Measurements from ENCODE around the gene CEP128. TPM values are rescaled to one million over a fixed set of nuclear protein-coding genes. Genes with fewer than 3 reads are reported as not detected.

The CEP128 gene
- total RNA-seq, 2 experiments from 2014 or later = 12.3 to 13.0 TPM

DNA sequence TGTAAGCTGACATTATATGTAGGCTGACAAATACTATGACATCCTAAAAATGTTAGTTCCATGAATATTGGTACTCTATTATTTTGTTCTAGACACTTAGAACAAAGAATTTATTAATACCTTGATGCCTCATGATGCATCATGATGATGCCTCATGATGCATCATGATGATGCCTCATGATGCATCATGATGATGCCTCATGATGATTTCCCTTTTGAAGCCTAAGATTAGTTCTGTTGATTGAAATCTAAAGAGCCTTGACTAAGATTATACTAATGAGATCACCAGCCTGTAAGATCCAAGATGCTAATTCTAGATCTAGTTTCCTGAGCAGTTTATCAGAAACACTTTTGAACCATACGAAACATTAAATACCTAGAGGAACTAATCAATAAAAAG lies 4.6 kb upstream of the CEP128 start:
- H3K36me3 ChIP-seq (ENCODE audit: insufficient read depth, low read length) = no peaks in the 10 kb centered on the region
- no peak overlapping the region for H3K4me3 ChIP-seq (ENCODE audit: low read length)
- ChIA-PET POLR2A (interaction anchor here (1.7 kb wide), 1 partner anchor 275 kb away, joined by 3 read pairs; the partner anchor contains the start of gene GTF2A1), CTCF (no interaction called here)
- Mint-ChIP-seq H3K9me3 (no peaks in the 10 kb centered on the region), H3K36me3 (ENCODE audit: low read depth) (no peaks in the 10 kb centered on the region), H3K27ac (no peak overlapping the region), H3K4me3 (no peak overlapping the region), H3K27me3 (peaks cover 24% of the 10 kb centered on the region), H3K4me1 (ENCODE audit: low read depth) (peaks cover 18% of the 10 kb centered on the region)
- H3K4me1 ChIP-seq (ENCODE audit: insufficient read depth, low read length) = peaks cover 11% of the 10 kb centered on the region
- no peaks in the 10 kb centered on the region for H3K9me3 ChIP-seq (ENCODE audit: control insufficient read depth in 1 of 2, insufficient read depth in 1 of 2, low read length in 2 of 2)
- DNase-seq = no peak
- no peak for ATAC-seq (ENCODE audit: poor library complexity)
- H3K27ac ChIP-seq (ENCODE audit: low read depth in 1 of 2, low read length in 2 of 2) = no peak overlapping the region
- intact Hi-C loops (cut with DNase I, micrococcal nuclease) = no loop called here
- no peaks in the 10 kb centered on the region for H3K27me3 ChIP-seq (ENCODE audit: control insufficient read depth in 1 of 2, insufficient read depth in 2 of 2, low read length in 2 of 2)
- TF ChIP-seq CTCF (IDR thresholded peaks at IDR 0.05) = no peak

DNA sequence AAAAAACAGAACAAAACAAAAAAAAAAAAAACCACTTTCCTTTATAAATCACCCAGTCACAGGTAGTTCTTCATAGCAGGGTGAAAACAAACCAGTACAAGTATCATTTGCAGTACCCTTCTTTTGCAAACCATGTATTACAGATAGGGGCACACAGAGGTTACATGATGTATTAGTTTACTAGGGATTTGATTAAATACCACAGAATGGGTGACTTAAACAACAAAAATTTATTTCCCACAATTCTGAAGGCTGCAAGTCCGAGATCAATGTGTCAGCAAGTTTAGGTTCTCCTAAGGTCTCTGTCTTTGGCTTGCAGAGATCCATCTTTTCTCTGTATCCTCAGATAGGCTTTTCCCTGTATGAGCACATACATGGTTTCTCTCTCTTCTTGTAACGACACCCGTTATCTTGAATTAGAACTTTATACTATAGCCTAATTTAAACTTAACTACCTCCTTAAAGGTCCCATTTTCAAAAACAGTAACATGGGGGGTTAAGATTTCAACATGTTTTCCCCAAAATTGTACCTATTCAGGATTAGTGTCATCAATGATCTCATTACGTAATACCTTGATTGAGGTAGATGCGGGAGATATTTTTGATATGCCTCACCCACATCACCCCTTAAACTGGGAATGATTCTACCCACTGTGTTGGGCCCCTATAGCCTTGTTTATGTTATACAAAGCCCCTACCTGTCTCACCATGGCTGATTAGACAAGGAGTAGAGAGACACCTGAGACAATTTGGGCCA lies 3.5 kb upstream of the CEP128 start:
- intact Hi-C loops (cut with DNase I, micrococcal nuclease) = loop anchor here in 1 of 2 experiments (5.0 kb wide), 1 partner anchor 587 kb away; the partner anchor contains the start of gene SEL1L
- ATAC-seq (ENCODE audit: poor library complexity) (no peak), DNase-seq (no peak)
- no peak for TF ChIP-seq CTCF (IDR thresholded peaks at IDR 0.05)
- CTCF ChIA-PET = no interaction called here
- no peaks in the 10 kb centered on the region for H3K9me3 Mint-ChIP-seq
- H3K4me3 Mint-ChIP-seq = no peak overlapping the region
- H3K36me3 Mint-ChIP-seq (ENCODE audit: low read depth) = no peaks in the 10 kb centered on the region
- Histone ChIP-seq H3K27ac (ENCODE audit: low read depth in 1 of 2, low read length in 2 of 2) (no peak overlapping the region), H3K27me3 (ENCODE audit: control insufficient read depth in 1 of 2, insufficient read depth in 2 of 2, low read length in 2 of 2) (no peaks in the 10 kb centered on the region), H3K9me3 (ENCODE audit: control insufficient read depth in 1 of 2, insufficient read depth in 1 of 2, low read length in 2 of 2) (no peaks in the 10 kb centered on the region), H3K4me3 (ENCODE audit: low read length) (no peak overlapping the region), H3K4me1 (ENCODE audit: insufficient read depth, low read length) (peaks cover 17% of the 10 kb centered on the region), H3K36me3 (ENCODE audit: insufficient read depth, low read length) (no peaks in the 10 kb centered on the region)
- peaks cover 27% of the 10 kb centered on the region for H3K4me1 Mint-ChIP-seq (ENCODE audit: low read depth)
- POLR2A ChIA-PET = interaction anchor here (1.7 kb wide), 1 partner anchor 276 kb away, joined by 3 read pairs; the partner anchor contains the start of gene GTF2A1
- peaks cover 24% of the 10 kb centered on the region for H3K27me3 Mint-ChIP-seq
- H3K27ac Mint-ChIP-seq = no peak overlapping the region

DNA sequence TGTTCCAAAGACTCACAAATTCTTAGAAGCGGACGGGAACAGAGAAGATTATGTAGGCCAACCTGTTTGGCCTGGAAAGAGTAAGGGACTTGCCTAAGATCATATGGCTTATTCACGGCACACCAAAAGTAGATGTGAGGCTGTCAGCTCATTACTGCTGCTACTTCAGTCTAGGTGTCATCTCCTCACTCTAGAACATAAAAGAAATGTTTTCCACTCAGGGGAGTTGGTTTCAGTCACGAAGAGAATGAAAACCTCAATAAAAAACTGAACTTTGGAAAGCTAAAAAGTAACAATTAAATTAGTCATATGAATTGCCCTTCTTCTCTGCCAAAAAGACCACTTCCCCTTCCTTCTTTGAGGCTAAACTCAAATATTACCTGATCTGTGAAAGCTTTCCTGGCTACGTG lies 658 bp upstream of the CEP128 start:
- Mint-ChIP-seq H3K4me1 (ENCODE audit: low read depth) (peaks cover 33% of the 10 kb centered on the region), H3K27me3 (peaks cover 4% of the 10 kb centered on the region)
- CTCF ChIA-PET = interaction anchor here (0.9 to 1.4 kb wide), 2 partner anchors 11 to 13 kb away, joined by 3 read pairs; partner anchors contain the start of gene TSHR

More for the DNA sequence above, 658 bp upstream of the CEP128 start:
- peak overlapping the region; percentile 93 for H3K4me3 Mint-ChIP-seq
- H3K27ac Mint-ChIP-seq = peak overlapping the region; percentile 87
- no peaks in the 10 kb centered on the region for H3K36me3 Mint-ChIP-seq (ENCODE audit: low read depth)
- ATAC-seq (ENCODE audit: poor library complexity) (peak; percentile 39), DNase-seq (peak in 3 of 14 experiments; percentile 22 to 31 (median 28))
- Histone ChIP-seq H3K9me3 (ENCODE audit: control insufficient read depth in 1 of 2, insufficient read depth in 1 of 2, low read length in 2 of 2) (no peaks in the 10 kb centered on the region), H3K27me3 (ENCODE audit: control insufficient read depth in 1 of 2, insufficient read depth in 2 of 2, low read length in 2 of 2) (no peaks in the 10 kb centered on the region), H3K36me3 (ENCODE audit: insufficient read depth, low read length) (no peaks in the 10 kb centered on the region), H3K4me3 (ENCODE audit: low read length) (peak overlapping the region; percentile 65), H3K27ac (ENCODE audit: low read depth in 1 of 2, low read length in 2 of 2) (peak overlapping the region; percentile 15 to 18), H3K4me1 (ENCODE audit: insufficient read depth, low read length) (peaks cover 17% of the 10 kb centered on the region)
- intact Hi-C loops (cut with DNase I, micrococcal nuclease) = loop anchor here (1.0 to 5.0 kb wide), 2 partner anchors 11 to 590 kb away; partner anchors contain the start of gene SEL1L (in 1 of the 2)
- H3K9me3 Mint-ChIP-seq = no peaks in the 10 kb centered on the region
- no peak for TF ChIP-seq CTCF (IDR thresholded peaks at IDR 0.05)
- POLR2A ChIA-PET = interaction anchor here (1.0 to 2.8 kb wide), 6 partner anchors 11 to 279 kb away, joined by 3 to 16 read pairs (median 4); partner anchors contain the start of gene GTF2A1
